ENCODE data around the gene SRGAP3.

GRCh38 chr3:9043063-9043462, 206.4 kb downstream of the SRGAP3 start:
- TF ChIP-seq EZH2 (IDR thresholded peaks at IDR 0.05; ENCODE audit: insufficient read depth, poor library complexity, severe bottlenecking) (no peak), EZH2phosphoT487 (IDR thresholded peaks at IDR 0.05; ENCODE audit: insufficient read depth, low read depth) (no peak)
